ENCODE results near the gene CNTNAP5. TPM values are rescaled to one million over a fixed set of nuclear protein-coding genes. Genes with fewer than 3 reads are reported as not detected.

The CNTNAP5 gene
- total and polyA plus RNA-seq, 2 of the 13 experiments (the other 11 are each of a cell fraction or from before 2014, with no cell fraction given), result not detected

DNA sequence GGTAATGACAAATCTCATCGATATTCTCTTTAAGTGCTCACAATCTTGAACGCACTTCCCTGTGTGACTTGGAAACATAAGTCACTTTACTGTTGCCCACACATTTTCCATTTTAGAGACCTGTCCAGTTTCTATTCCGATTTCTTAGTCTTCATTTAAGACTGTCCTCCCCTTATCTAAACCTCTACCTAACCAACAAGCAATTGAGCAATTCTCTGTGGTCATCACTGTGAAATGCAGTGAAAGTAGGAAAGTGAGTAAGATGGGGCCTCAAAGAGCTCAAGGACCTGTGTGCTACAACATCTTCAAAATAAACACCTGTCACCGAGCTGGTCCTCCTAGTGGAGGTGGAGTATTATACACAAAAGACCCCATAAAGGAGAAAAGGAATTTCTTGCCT lies 184.4 kb downstream of the CNTNAP5 start (continued):
- no peak for TF ChIP-seq POLR2AphosphoS2 (IDR thresholded peaks at IDR 0.05; ENCODE audit: low read depth, low read length)
- TF ChIP-seq, protein P1, sequence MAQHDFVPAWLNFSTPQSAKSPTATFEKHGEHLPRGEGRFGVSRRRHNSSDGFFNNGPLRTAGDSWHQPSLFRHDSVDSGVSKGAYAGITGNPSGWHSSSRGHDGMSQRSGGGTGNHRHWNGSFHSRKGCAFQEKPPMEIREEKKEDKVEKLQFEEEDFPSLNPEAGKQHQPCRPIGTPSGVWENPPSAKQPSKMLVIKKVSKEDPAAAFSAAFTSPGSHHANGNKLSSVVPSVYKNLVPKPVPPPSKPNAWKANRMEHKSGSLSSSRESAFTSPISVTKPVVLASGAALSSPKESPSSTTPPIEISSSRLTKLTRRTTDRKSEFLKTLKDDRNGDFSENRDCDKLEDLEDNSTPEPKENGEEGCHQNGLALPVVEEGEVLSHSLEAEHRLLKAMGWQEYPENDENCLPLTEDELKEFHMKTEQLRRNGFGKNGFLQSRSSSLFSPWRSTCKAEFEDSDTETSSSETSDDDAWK (CRISPR knock-in tag; IDR thresholded peaks at IDR 0.05), result no peak
- no peak for TF ChIP-seq ZNF121 (CRISPR knock-in tag; IDR thresholded peaks at IDR 0.05)
- no peak for TF ChIP-seq ATF7 (IDR thresholded peaks at IDR 0.05)
- TF ChIP-seq ATF7 (CRISPR knock-in tag; IDR thresholded peaks at IDR 0.05), result no peak

DNA sequence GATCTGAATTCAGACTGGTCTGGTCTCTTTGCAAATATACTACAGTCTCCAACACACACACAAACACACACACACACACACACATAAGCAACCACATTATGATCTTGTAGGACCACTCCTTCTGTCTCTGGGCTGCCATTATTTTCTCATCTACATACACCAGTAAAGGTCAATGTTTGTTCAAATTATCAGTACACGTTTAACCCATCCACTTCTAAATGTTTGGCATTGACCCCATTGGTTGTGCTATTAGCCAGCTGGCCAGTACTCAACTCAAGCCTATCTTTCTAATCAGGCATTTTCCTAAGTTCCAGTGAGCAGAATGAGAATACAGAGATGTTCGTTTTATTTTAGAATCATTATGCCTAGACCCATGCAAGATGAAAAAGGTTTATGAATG lies 186.4 kb downstream of the CNTNAP5 start:
- H3K9me3 ChIP-seq (ENCODE audit: low read length), result 0 out of 2 replicates have a peak, but pooled peaks cover 1% of the 10 kb centered on the region
- no peak overlapping the region for H3K4me2 ChIP-seq (ENCODE audit: low read depth, low read length)
- H3K27ac ChIP-seq (ENCODE audit: extremely low read length, insufficient read depth, low read length), result no peak overlapping the region
- no peaks in the 10 kb centered on the region for H3K27me3 ChIP-seq (ENCODE audit: control insufficient read depth in 1 of 2, insufficient read depth in 2 of 2, low read length in 2 of 2)
- POLR2A ChIA-PET, result no interaction called here
- CTCF ChIA-PET (ENCODE audit: low intra/inter-chr PET ratio, low total read pairs), result no interaction called here
- FAIRE-seq (no peak), DNase-seq (ENCODE audit: low spot score) (no peak), ATAC-seq (no peak)
- H3K4me3 ChIP-seq (replicated peaks in 1 of 3; ENCODE audit: insufficient read depth in 1 of 3, low read depth in 2 of 3, low read length in 3 of 3), result no peak overlapping the region
- no peak overlapping the region for H2AFZ ChIP-seq (ENCODE audit: low read length)
- intact Hi-C loops (cut with micrococcal nuclease; ENCODE audit: unreplicated experiment), result no loop called here
- no peaks in the 10 kb centered on the region for H3K4me1 ChIP-seq (ENCODE audit: insufficient read depth, low read length)
- H4K20me1 ChIP-seq (ENCODE audit: insufficient read depth, low read length), result no peaks in the 10 kb centered on the region
- 0% methylated on average over 2 of the region's 2 CpGs for WGBS (ENCODE audit: low lambda C conversion rate)
- H3K9ac ChIP-seq (ENCODE audit: insufficient read depth, low read depth, low read length), result no peak overlapping the region
- no peak for TF ChIP-seq SRY (CRISPR knock-in tag; IDR thresholded peaks at IDR 0.05)
- no peak for TF ChIP-seq ZNF333 (CRISPR knock-in tag; IDR thresholded peaks at IDR 0.05; ENCODE audit: borderline replicate concordance)
- no peak for TF ChIP-seq HDAC2 (CRISPR knock-in tag; IDR thresholded peaks at IDR 0.05)
- TF ChIP-seq PAF1 (CRISPR knock-in tag; IDR thresholded peaks at IDR 0.05), result no peak
- no peak for TF ChIP-seq FOXP1 (IDR thresholded peaks at IDR 0.05)
- no peak for TF ChIP-seq FOXP1 (CRISPR knock-in tag; IDR thresholded peaks at IDR 0.05)
- TF ChIP-seq, protein P2, sequence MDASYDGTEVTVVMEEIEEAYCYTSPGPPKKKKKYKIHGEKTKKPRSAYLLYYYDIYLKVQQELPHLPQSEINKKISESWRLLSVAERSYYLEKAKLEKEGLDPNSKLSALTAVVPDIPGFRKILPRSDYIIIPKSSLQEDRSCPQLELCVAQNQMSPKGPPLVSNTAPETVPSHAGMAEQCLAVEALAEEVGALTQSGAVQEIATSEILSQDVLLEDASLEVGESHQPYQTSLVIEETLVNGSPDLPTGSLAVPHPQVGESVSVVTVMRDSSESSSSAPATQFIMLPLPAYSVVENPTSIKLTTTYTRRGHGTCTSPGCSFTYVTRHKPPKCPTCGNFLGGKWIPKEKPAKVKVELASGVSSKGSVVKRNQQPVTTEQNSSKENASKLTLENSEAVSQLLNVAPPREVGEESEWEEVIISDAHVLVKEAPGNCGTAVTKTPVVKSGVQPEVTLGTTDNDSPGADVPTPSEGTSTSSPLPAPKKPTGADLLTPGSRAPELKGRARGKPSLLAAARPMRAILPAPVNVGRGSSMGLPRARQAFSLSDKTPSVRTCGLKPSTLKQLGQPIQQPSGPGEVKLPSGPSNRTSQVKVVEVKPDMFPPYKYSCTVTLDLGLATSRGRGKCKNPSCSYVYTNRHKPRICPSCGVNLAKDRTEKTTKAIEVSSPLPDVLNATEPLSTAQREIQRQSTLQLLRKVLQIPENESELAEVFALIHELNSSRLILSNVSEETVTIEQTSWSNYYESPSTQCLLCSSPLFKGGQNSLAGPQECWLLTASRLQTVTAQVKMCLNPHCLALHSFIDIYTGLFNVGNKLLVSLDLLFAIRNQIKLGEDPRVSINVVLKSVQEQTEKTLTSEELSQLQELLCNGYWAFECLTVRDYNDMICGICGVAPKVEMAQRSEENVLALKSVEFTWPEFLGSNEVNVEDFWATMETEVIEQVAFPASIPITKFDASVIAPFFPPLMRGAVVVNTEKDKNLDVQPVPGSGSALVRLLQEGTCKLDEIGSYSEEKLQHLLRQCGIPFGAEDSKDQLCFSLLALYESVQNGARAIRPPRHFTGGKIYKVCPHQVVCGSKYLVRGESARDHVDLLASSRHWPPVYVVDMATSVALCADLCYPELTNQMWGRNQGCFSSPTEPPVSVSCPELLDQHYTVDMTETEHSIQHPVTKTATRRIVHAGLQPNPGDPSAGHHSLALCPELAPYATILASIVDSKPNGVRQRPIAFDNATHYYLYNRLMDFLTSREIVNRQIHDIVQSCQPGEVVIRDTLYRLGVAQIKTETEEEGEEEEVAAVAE (CRISPR knock-in tag; IDR thresholded peaks at IDR 0.05; ENCODE audit: borderline replicate concordance), result no peak
- no peak for TF ChIP-seq KLF12 (CRISPR knock-in tag; IDR thresholded peaks at IDR 0.05; ENCODE audit: borderline replicate concordance)
- no peak for TF ChIP-seq NFKB2 (CRISPR knock-in tag; IDR thresholded peaks at IDR 0.05; ENCODE audit: borderline replicate concordance)
- TF ChIP-seq, protein P3, sequence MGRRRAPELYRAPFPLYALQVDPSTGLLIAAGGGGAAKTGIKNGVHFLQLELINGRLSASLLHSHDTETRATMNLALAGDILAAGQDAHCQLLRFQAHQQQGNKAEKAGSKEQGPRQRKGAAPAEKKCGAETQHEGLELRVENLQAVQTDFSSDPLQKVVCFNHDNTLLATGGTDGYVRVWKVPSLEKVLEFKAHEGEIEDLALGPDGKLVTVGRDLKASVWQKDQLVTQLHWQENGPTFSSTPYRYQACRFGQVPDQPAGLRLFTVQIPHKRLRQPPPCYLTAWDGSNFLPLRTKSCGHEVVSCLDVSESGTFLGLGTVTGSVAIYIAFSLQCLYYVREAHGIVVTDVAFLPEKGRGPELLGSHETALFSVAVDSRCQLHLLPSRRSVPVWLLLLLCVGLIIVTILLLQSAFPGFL (CRISPR knock-in tag; IDR thresholded peaks at IDR 0.05), result no peak
- TF ChIP-seq TOE1 (CRISPR knock-in tag; IDR thresholded peaks at IDR 0.05), result no peak
- TF ChIP-seq POLR2AphosphoS5 (IDR thresholded peaks at IDR 0.05; ENCODE audit: low read depth, low read length), result no peak
- no peak for TF ChIP-seq RBAK (CRISPR knock-in tag; IDR thresholded peaks at IDR 0.05)
- BruUV-seq (replicated peaks), result no TSS peak
- in situ Hi-C loops (cut with HindIII; ENCODE audit: extremely low pct_ligation_motif_present, low pct_unique_long_range_greater_than_20kb), result no loop called here
- no peaks in the 10 kb centered on the region for H3K79me2 ChIP-seq (ENCODE audit: insufficient read depth, low read length)
- no peaks in the 10 kb centered on the region for H3K36me3 ChIP-seq (replicated peaks in 1 of 2; ENCODE audit: control insufficient read depth in 1 of 2, insufficient read depth in 2 of 2, low read length in 2 of 2)
